Sciatic nerve (tissue), 2 donors: ENCODE measurements around the gene ORC6. TPM values are rescaled to one million over a fixed set of nuclear protein-coding genes. Genes with fewer than 3 reads are reported as not detected.
"Not testable (repeated sequence)": the region's sequence is repeated elsewhere in the genome, so short reads cannot be mapped to it uniquely, and the experiment has no call there.

Source experiments
- ATAC-seq: fragments of 200-7000 bp; cut with Tn5 transposase; one replicate; pipeline ENCODE4 v1.9.1; 2020; ENCODE audit warnings: mild to moderate bottlenecking, moderate library complexity
- DNase-seq: peaks from one replicate; pipeline ENCODE4 v3.0.0-alpha.2; 2020; ENCODE audit warnings: low spot score
- intact Hi-C: fragments of 100-400 bp; cut with DNase I; formaldehyde crosslinking; loops from one replicate; pipeline ENCODE4 v1.14.2; 2022
- total RNA-seq: library from RNA; stranded (reverse); fragmentation: NEBNext Ultra II Directional; extraction: Animal tissue kit (Norgen Biotek cat#: 25700); gene quantifications from one replicate; pipeline ENCODE4 v1.2.1, GENCODE V29; 2021
- donor health status: DM: no; HTN: no; CAD: no.
- donor health status: DM: no; HTN: no; CAD: no.

The ORC6 gene
- total RNA-seq: 1.8 TPM

GRCh38 chr16:46689365-46690280 is at the start of gene ORC6:
Gene ORC6 (plus strand): TSS chr16:46689659. CDS start chr16:46689706, 47 bp downstream.
- ATAC-seq (peak; percentile 96), DNase-seq (peak; percentile 99)
- intact Hi-C loops: no loop called here

GRCh38 chr16:46648656-46649055 is 40.8 kb upstream of the ORC6 start:
- ATAC-seq: no peak
- intact Hi-C loops: no loop called here
- DNase-seq: no peak

- ATAC-seq (peak; percentile 87), DNase-seq (no peak)
- intact Hi-C loops: no loop called here
Measured at GRCh38 chr16:46649588-46650253, 39.7 kb upstream of the ORC6 start.

- DNase-seq (no peak), ATAC-seq (peak; percentile 58)
- intact Hi-C loops: no loop called here
Measured at GRCh38 chr16:46650254-46650623, 39.2 kb upstream of the ORC6 start.

- intact Hi-C loops: no loop called here
- ATAC-seq (no peak), DNase-seq (no peak)
Measured at GRCh38 chr16:46651305-46651704, 38.2 kb upstream of the ORC6 start.

GRCh38 chr16:46658925-46659324 is 30.5 kb upstream of the ORC6 start:
- intact Hi-C loops: no loop called here
- DNase-seq: peak; percentile 59
- peak; percentile 81 for ATAC-seq

- ATAC-seq (no peak), DNase-seq (no peak)
- intact Hi-C loops: no loop called here
Measured at GRCh38 chr16:46662123-46662522, 27.3 kb upstream of the ORC6 start.

- intact Hi-C loops: no loop called here
- ATAC-seq: peak; percentile 60
- no peak for DNase-seq
Measured at GRCh38 chr16:46673320-46674013, 16.0 kb upstream of the ORC6 start.

- ATAC-seq, DNase-seq, intact Hi-C loops: not testable (repeated sequence)
Measured at GRCh38 chr16:46677943-46678342, 11.5 kb upstream of the ORC6 start.

- ATAC-seq, DNase-seq, intact Hi-C loops: not testable (repeated sequence)
Measured at GRCh38 chr16:46681867-46682266, 7.6 kb upstream of the ORC6 start.

GRCh38 chr16:46686815-46687473 is 2.5 kb upstream of the ORC6 start:
- DNase-seq (no peak), ATAC-seq (no peak)
- intact Hi-C loops: no loop called here

- no peak for ATAC-seq
- DNase-seq: no peak
- intact Hi-C loops: no loop called here
Measured at GRCh38 chr16:46687486-46687885, 2.0 kb upstream of the ORC6 start.

GRCh38 chr16:46688101-46688653 is 1.3 kb upstream of the ORC6 start:
- ATAC-seq (no peak), DNase-seq (peak; percentile 66)
- intact Hi-C loops: no loop called here

- intact Hi-C loops: no loop called here
- DNase-seq (peak; percentile 100), ATAC-seq (peak; percentile 99)
Measured at GRCh38 chr16:46688654-46689364, 650 bp upstream of the ORC6 start, which contains the start of gene VPS35. Gene VPS35 (minus strand): TSS chr16:46689178. CDS start chr16:46689133, 45 bp downstream.

GRCh38 chr16:46690281-46691178 is 1.1 kb downstream of the ORC6 start:
- DNase-seq (no peak), ATAC-seq (no peak)
- intact Hi-C loops: no loop called here

GRCh38 chr16:46691726-46692125 is 2.3 kb downstream of the ORC6 start:
- ATAC-seq (no peak), DNase-seq (no peak)
- intact Hi-C loops: no loop called here

- ATAC-seq (no peak), DNase-seq (no peak)
- intact Hi-C loops: no loop called here
Measured at GRCh38 chr16:46693598-46693997, 4.1 kb downstream of the ORC6 start.
